Cerebellar cortex (tissue), 1 donor: ENCODE results near the gene PPP2R2B.

Experiments
- DNase-seq: peaks from one replicate; pipeline ENCODE4 v3.0.0-alpha.2; 2015; ENCODE audit warnings: low spot score

Gene PPP2R2B

GRCh38 chr5:146699664-146700418 lies 178.7 kb downstream of the PPP2R2B start:
- peak; percentile 87 for DNase-seq

- no peak for DNase-seq
Observed at GRCh38 chr5:146699138-146699537, 179.4 kb downstream of the PPP2R2B start.

- DNase-seq = no peak
Observed at GRCh38 chr5:146698651-146699050, 179.9 kb downstream of the PPP2R2B start.

GRCh38 chr5:146697211-146697610 lies 181.3 kb downstream of the PPP2R2B start:
- DNase-seq = no peak

- DNase-seq = no peak
Observed at GRCh38 chr5:146695646-146696045, 182.9 kb downstream of the PPP2R2B start.

GRCh38 chr5:146690880-146691355 lies 187.6 kb downstream of the PPP2R2B start:
- DNase-seq = peak; percentile 85

GRCh38 chr5:146687630-146688029 lies 190.9 kb downstream of the PPP2R2B start:
- no peak for DNase-seq

GRCh38 chr5:146683861-146684260 lies 194.7 kb downstream of the PPP2R2B start:
- no peak for DNase-seq

GRCh38 chr5:146682899-146683532 lies 195.5 kb downstream of the PPP2R2B start:
- DNase-seq = no peak

GRCh38 chr5:146681585-146682105 lies 196.9 kb downstream of the PPP2R2B start:
- DNase-seq = peak; percentile 4

- DNase-seq = no peak
Observed at GRCh38 chr5:146680846-146681584, 197.5 kb downstream of the PPP2R2B start.

- DNase-seq = no peak
Observed at GRCh38 chr5:146675636-146676035, 202.9 kb downstream of the PPP2R2B start.

- no peak for DNase-seq
Observed at GRCh38 chr5:146672866-146673265, 205.7 kb downstream of the PPP2R2B start.

GRCh38 chr5:146671561-146672295 lies 206.8 kb downstream of the PPP2R2B start:
- DNase-seq = no peak

- no peak for DNase-seq
Observed at GRCh38 chr5:146669656-146670055, 208.9 kb downstream of the PPP2R2B start.

- DNase-seq = peak; percentile 72
Observed at GRCh38 chr5:146667633-146668272, 210.8 kb downstream of the PPP2R2B start.

- no peak for DNase-seq
Observed at GRCh38 chr5:146662229-146662628, 216.3 kb downstream of the PPP2R2B start.

- DNase-seq = no peak
Observed at GRCh38 chr5:146660376-146660960, 218.1 kb downstream of the PPP2R2B start.

GRCh38 chr5:146659961-146660360 lies 218.6 kb downstream of the PPP2R2B start:
- DNase-seq = no peak

- DNase-seq = no peak
Observed at GRCh38 chr5:146656703-146657102, 221.9 kb downstream of the PPP2R2B start.

GRCh38 chr5:146653560-146653959 lies 225.0 kb downstream of the PPP2R2B start:
- DNase-seq = no peak
